Body of pancreas (tissue), 4 donors: Measurements from ENCODE around the gene TMEM190.

Experiments
- CTCF ChIP-seq, 7 experiments: fragments of 450-650 bp in 4 of 7; fragments of 200-600 bp in 3 of 7; sonication (generic) in 3 of 7; IDR thresholded peaks; one replicate each; pipeline ENCODE4 v1.5.1; 2016 to 2019; ENCODE audit warnings: antibody characterized with exemption in 7 of 7
- POLR2A ChIP-seq, 3 donors: fragments of 450-650 bp; IDR thresholded peaks; one replicate each; pipeline ENCODE4 v1.6.1; 2016; ENCODE audit warnings: antibody characterized with exemption in 3 of 3, mild to moderate bottlenecking in 2 of 3

DNA sequence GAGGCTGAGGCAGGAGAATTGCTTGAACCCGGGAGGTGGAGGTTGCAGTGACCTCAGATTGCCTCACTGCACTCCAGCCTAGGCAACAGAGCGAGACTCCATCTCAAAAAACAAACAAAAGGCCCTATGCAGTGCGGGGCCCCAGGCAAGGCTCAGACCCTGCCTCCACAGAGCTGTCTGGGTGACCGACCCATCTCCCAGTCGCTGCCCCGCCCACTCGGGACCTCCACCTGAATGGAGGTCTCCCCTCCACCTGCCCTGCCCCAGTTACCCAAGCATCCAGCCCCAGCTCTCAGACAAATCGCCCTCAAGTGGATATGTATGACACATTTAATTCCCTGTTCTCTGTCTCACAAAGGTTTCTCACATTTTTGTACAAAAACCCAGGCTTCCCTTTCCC lies 11.4 kb upstream of the TMEM190 start:
- no peak for TF ChIP-seq CTCF (IDR thresholded peaks at IDR 0.05)
- no peak for TF ChIP-seq POLR2A (IDR thresholded peaks at IDR 0.05)
